Testis (tissue), 3 donors: ENCODE measurements around the gene CNNM1. TPM values are rescaled to one million over a fixed set of nuclear protein-coding genes. Genes with fewer than 3 reads are reported as not detected.

Experiments used
- DNase-seq: peaks from one replicate; pipeline ENCODE4 v3.0.0-alpha.2; 2019
- H3K27ac ChIP-seq, 2 donors: fragments of 200-600 bp; sonication (generic); one replicate each; pipeline ENCODE4 v1.5.1; 2019
- H3K27me3 ChIP-seq: fragments of 200-600 bp; sonication (generic); one replicate; pipeline ENCODE4 v1.5.1; 2019
- H3K36me3 ChIP-seq: fragments of 200-600 bp; sonication (generic); one replicate; pipeline ENCODE4 v1.5.1; 2017; ENCODE audit warnings: low read depth; ENCODE audit errors: missing control alignments
- H3K4me1 ChIP-seq: fragments of 200-600 bp; sonication (generic); one replicate; pipeline ENCODE4 v1.5.1; 2019
- H3K4me3 ChIP-seq, 2 donors: fragments of 200-600 bp; sonication (generic); one replicate each; pipeline ENCODE4 v1.5.1; 2017 to 2019
- H3K9me3 ChIP-seq: fragments of 200-600 bp; sonication (generic); one replicate; pipeline ENCODE4 v1.5.1; 2017
- CTCF ChIP-seq, 3 experiments: fragments of 450-650 bp in 2 of 3; fragments of 200-600 bp in 1 of 3; sonication (generic) in 1 of 3; IDR thresholded peaks; one replicate each; pipeline ENCODE4 v1.5.1; 2016 to 2019; ENCODE audit warnings: antibody characterized with exemption in 3 of 3, mild to moderate bottlenecking in 2 of 3, moderate library complexity in 1 of 3
- POLR2A ChIP-seq: fragments of 450-650 bp; IDR thresholded peaks from one replicate; pipeline ENCODE4 v1.6.1; 2017; ENCODE audit warnings: antibody characterized with exemption, mild to moderate bottlenecking, moderate library complexity
- WGBS, 2 donors: methylation state at CpG; one replicate each; pipeline ENCODE4 v1.1.5; 2018; 5-methylcytosine and 5-hydroxymethylcytosine counted together
- intact Hi-C: fragments of 100-400 bp; cut with DNase I; formaldehyde crosslinking; loops from one replicate; pipeline ENCODE4 v1.15.1; 2023; ENCODE audit warnings: low total_unique reads
- polyA plus RNA-seq: library from polyadenylated mRNA; stranded (reverse); fragments of 350-450 nt; fragmentation: Illumina TruSeq; extraction: RNeasy Lipid Tissue Mini Kit (QIAGEN cat#74804); gene quantifications from one replicate; pipeline ENCODE4 v1.2.3, GENCODE V29; 2014; ENCODE audit warnings: low read depth, low replicate concordance; ENCODE audit not compliant: insufficient read depth
- total RNA-seq, 2 donors: library from RNA; depleted of rRNA; stranded (reverse); fragments of >200 nt; gene quantifications; one replicate each; pipeline ENCODE4 v1.2.3, GENCODE V29; 2016

CNNM1 gene
- total and polyA plus RNA-seq, 3 donors from 2014 or later: 29.0 to 53.8 (median 51.9) TPM

GRCh38 chr10:99292159-99292558, 37.0 kb upstream of the CNNM1 start:
- Histone ChIP-seq H3K9me3 (no peaks in the 10 kb centered on the region), H3K4me1 (no peaks in the 10 kb centered on the region), H3K36me3 (no peaks in the 10 kb centered on the region), H3K27ac (no peak overlapping the region), H3K4me3 (no peak overlapping the region), H3K27me3 (no peaks in the 10 kb centered on the region)
- TF ChIP-seq POLR2A (no peak), CTCF (IDR thresholded peaks at IDR 0.05) (no peak)
- WGBS, 2 donors: 67 to 71% methylated on average over 1 of the region's 1 CpG
- no peak for DNase-seq
- intact Hi-C loops: no loop called here

GRCh38 chr10:99296605-99297004, 32.6 kb upstream of the CNNM1 start:
- no peaks in the 10 kb centered on the region for H3K4me1 ChIP-seq
- DNase-seq: peak; percentile 61
- no peaks in the 10 kb centered on the region for H3K27me3 ChIP-seq
- no peaks in the 10 kb centered on the region for H3K9me3 ChIP-seq
- intact Hi-C loops: no loop called here
- H3K27ac ChIP-seq: peak overlapping the region in 1 of 2 donors; percentile 8
- TF ChIP-seq CTCF (IDR thresholded peaks at IDR 0.05) (no peak), POLR2A (no peak)
- WGBS, 2 donors: 35 to 42% methylated on average over 5 of the region's 5 CpGs
- H3K36me3 ChIP-seq: no peaks in the 10 kb centered on the region
- no peak overlapping the region for H3K4me3 ChIP-seq

GRCh38 chr10:99297033-99297432, 32.1 kb upstream of the CNNM1 start:
- no peak for DNase-seq
- no peaks in the 10 kb centered on the region for H3K9me3 ChIP-seq
- peak overlapping the region in 1 of 2 donors; percentile 8 for H3K27ac ChIP-seq
- no peak overlapping the region for H3K4me3 ChIP-seq
- WGBS, 2 donors: 75 to 84% methylated on average over 4 to 7 of the region's 7 CpGs
- no peaks in the 10 kb centered on the region for H3K36me3 ChIP-seq
- H3K4me1 ChIP-seq: no peaks in the 10 kb centered on the region
- no peaks in the 10 kb centered on the region for H3K27me3 ChIP-seq
- intact Hi-C loops: no loop called here
- TF ChIP-seq POLR2A (no peak), CTCF (IDR thresholded peaks at IDR 0.05) (peak in 1 of 3 experiments; percentile 15)

GRCh38 chr10:99303899-99304861, 25.0 kb upstream of the CNNM1 start:
- Histone ChIP-seq H3K9me3 (no peaks in the 10 kb centered on the region), H3K4me1 (no peaks in the 10 kb centered on the region), H3K36me3 (no peaks in the 10 kb centered on the region), H3K4me3 (no peak overlapping the region), H3K27ac (no peak overlapping the region), H3K27me3 (no peaks in the 10 kb centered on the region)
- DNase-seq: peak; percentile 26
- WGBS, 2 donors: 18 to 23% methylated on average over 5 of the region's 5 CpGs
- no peak for TF ChIP-seq POLR2A
- no peak for TF ChIP-seq CTCF (IDR thresholded peaks at IDR 0.05)
- intact Hi-C loops: no loop called here

- no peak for DNase-seq
- intact Hi-C loops: no loop called here
- Histone ChIP-seq H3K4me1 (no peaks in the 10 kb centered on the region), H3K9me3 (no peaks in the 10 kb centered on the region), H3K27me3 (no peaks in the 10 kb centered on the region), H3K27ac (no peak overlapping the region), H3K4me3 (no peak overlapping the region), H3K36me3 (no peaks in the 10 kb centered on the region)
- TF ChIP-seq POLR2A (no peak), CTCF (IDR thresholded peaks at IDR 0.05) (no peak)
Measured at GRCh38 chr10:99304862-99305229, 24.3 kb upstream of the CNNM1 start.
